ENCODE results near the gene GRID2IP.

Gene GRID2IP

GRCh38 chr7:6571160-6571779, 20.0 kb upstream of the GRID2IP start:
- TF ChIP-seq CTCF (IDR thresholded peaks at IDR 0.05; ENCODE audit: insufficient read depth, low read depth, low read length, missing control alignments) = no peak
- peak; percentile 58 for DNase-seq (ENCODE audit: low read depth)
- H3K4me3 ChIP-seq (ENCODE audit: low read length) = no peak overlapping the region

GRCh38 chr7:6567886-6568285, 16.6 kb upstream of the GRID2IP start:
- TF ChIP-seq CTCF (IDR thresholded peaks at IDR 0.05; ENCODE audit: insufficient read depth, low read depth, low read length, missing control alignments) = no peak
- H3K4me3 ChIP-seq (ENCODE audit: low read length) = no peak overlapping the region
- no peak for DNase-seq (ENCODE audit: low read depth)

GRCh38 chr7:6565655-6566054, 14.4 kb upstream of the GRID2IP start:
- no peak for DNase-seq (ENCODE audit: low read depth)
- no peak for TF ChIP-seq CTCF (IDR thresholded peaks at IDR 0.05; ENCODE audit: insufficient read depth, low read depth, low read length, missing control alignments)
- H3K4me3 ChIP-seq (ENCODE audit: low read length) = no peak overlapping the region

- H3K4me3 ChIP-seq (ENCODE audit: low read length) = no peak overlapping the region
- no peak for TF ChIP-seq CTCF (IDR thresholded peaks at IDR 0.05; ENCODE audit: insufficient read depth, low read depth, low read length, missing control alignments)
Observed at GRCh38 chr7:6563936-6564770, 12.9 kb upstream of the GRID2IP start.

GRCh38 chr7:6562106-6562505, 10.8 kb upstream of the GRID2IP start:
- no peak for TF ChIP-seq CTCF (IDR thresholded peaks at IDR 0.05; ENCODE audit: insufficient read depth, low read depth, low read length, missing control alignments)
- no peak overlapping the region for H3K4me3 ChIP-seq (ENCODE audit: low read length)
- DNase-seq (ENCODE audit: low read depth) = no peak

More at GRCh38 chr7:6563936-6564770, 12.9 kb upstream of the GRID2IP start:
- no peak for DNase-seq (ENCODE audit: low read depth)

GRCh38 chr7:6559896-6560295, 8.6 kb upstream of the GRID2IP start:
- DNase-seq (ENCODE audit: low read depth) = no peak

More at GRCh38 chr7:6559896-6560295, 8.6 kb upstream of the GRID2IP start:
- no peak overlapping the region for H3K4me3 ChIP-seq (ENCODE audit: low read length)
- TF ChIP-seq CTCF (IDR thresholded peaks at IDR 0.05; ENCODE audit: insufficient read depth, low read depth, low read length, missing control alignments) = no peak

Measured in epithelial cell of esophagus (primary cell).